HK-2 (cell line): ENCODE results near the gene TEX101.

Experiments
- DNase-seq: peaks from one replicate; pipeline ENCODE4 v3.0.0-alpha.2; 2018; ENCODE audit not compliant: unreplicated experiment

Gene TEX101

DNA sequence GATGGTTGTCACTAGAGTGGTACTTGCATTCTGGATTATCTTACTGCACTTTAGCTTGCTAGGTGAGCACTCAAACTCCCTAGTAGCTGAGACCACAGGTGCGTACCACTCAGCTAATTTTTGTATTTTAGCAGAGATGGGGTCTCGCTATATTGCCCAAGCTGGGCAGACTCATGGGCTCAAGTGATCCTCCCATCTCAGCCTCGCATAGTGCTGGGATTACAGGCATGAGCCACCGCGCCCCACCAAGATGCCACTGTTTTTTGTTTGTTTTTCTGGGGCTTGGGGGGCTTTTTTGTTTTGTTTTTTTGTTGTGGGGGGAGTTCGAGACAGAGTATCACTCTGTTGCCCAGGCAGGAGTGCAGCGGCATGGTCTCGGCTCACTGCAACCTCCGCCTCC is 33.0 kb downstream of the TEX101 start:
- no peak for DNase-seq

DNA sequence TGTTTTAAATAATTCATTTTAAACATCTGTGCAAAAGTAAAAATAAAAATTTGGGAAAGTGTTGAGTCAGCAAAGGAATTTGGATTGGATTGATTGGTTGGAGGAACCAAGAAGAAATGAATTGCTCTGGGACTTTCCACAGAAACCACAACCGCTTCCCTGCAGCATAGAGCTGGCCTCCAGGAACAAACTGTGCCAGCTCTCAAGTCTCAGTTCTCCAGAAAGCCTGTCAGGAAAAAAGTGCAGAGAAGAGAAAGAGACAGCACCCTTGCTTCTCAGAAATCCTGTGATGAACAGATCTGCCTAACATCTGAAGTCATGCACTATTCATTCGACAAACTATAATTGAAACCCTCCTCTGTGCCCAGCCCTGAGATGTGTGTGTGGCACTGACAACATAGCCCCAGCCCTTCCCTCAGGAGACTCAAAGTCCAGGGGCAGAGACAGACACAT is 35.9 kb downstream of the TEX101 start:
- no peak for DNase-seq

DNA sequence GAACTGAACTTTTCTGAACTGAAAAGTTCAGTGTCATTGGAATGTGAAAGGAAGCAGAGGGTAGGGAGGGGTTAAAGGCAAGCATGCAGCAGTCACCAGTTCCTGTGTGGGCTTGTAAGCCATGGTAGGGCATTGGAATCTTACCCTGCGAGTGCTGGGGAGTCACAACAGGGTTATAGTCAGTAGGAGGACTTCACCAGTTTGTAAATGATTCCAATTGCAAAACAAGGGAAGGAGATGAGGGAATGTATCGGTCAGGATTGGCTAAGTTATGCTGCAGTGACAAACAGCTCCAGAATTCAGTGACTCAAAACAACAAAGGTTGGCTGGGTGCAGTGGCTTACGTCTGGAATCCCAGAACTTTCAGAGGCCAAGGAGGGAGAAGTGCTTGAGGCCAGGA is 37.9 kb downstream of the TEX101 start:
- no peak for DNase-seq

DNA sequence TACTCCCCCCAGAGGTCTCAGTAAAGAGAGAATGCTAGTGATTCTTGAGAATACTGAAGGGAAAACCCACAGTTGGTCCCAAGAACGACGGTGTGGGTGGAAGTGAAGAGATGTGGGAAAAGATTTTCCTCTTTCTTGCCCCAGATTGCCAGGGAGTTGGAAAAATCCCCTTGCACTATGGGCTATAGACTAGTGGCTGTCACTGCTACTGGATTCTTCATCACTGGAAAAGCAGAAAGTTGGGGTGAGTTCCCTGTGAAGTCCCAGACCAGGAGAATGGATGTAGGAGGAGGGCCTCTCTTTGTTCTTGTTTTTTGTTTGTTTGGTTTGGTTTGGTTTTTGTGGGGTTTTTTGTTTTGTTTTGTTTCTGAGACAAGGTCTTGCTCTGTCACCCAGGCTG is 39.3 kb downstream of the TEX101 start:
- no peak for DNase-seq

DNA sequence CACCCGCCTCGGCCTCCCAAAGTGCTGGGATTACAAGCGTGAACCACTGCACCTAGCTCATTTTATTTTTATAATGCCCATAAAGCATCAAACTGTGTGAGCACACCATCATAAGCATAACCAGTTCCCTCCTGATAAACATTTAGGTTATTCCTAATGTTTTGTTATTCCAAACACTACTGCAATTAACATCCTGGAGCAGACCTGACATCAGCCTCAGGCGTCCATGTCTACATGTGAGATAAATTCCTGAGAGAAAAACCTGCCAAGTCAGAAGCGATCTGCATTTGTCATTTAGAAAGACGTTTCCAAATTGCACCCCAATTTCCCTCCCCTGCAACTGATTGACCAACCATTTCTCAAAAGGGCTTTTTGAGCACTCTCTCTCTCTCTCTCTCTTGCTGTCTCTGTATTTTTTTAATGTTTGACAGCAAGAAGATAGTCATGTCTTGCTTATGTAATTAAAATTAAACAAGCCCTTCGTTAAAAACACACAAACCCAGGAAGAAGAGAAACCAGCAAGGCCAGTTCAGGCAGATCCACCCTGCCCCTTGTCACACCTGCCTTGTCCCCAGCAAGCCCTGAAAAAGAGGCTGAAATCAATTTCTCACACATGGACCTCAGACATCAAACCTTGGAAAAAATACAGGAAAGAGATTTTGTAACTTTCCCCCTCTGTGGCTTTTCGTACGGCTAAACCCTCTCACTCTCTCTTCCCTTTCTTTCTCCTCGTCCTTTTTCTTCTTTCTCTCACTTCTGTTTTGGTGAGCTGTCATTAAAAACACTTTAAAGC is 40.8 kb downstream of the TEX101 start:
- DNase-seq, result no peak

DNA sequence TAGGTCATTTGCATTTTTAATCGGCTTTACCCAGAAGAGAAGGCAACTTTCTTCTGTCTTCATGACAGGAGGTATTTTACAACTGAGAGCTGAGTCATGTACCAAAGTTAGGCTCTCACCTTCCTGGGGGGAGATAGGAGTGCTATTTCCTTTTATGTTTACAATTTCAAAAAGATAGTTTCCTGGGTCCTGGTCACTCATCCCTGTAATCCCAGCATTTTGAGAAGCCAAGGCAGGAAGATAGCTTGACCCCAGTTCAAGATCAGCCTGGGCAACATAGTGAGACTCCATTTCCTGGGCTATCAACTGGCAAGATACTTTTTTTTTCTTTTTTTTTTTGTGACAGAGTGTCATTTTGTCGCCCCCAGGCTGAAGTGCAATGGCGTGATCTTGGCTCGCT is 43.1 kb downstream of the TEX101 start:
- DNase-seq, result no peak

DNA sequence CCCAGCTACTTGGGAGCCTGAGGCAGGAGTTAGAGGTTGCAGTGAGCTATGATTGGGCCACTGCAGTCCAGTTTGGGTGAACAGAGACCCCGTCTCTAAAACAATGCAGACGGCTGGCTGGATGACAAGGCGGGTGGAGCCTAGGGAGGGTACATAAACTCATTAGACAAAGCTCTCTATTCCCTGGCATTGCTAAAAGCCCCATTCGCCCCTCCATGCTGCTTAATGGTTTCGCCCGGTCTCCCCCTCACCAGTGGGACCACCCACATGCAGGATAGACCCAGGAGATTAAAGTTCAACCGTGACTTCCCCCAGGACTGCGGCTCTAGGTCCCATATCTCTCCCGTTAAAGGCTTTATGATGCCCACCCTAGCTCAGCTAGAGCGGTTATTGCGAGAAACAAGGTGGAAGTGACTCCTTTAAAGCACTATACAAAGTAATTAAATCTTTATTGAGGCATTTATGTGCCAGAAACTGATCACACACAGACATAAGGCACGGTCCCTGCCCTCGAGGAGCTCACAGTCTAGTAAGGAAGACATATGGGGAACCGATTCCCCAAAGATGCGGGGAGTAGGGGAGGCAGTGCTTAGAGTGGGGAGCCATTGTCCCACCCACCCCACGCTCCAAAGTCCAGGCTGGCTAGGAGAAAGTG is 45.8 kb downstream of the TEX101 start:
- DNase-seq, result no peak

DNA sequence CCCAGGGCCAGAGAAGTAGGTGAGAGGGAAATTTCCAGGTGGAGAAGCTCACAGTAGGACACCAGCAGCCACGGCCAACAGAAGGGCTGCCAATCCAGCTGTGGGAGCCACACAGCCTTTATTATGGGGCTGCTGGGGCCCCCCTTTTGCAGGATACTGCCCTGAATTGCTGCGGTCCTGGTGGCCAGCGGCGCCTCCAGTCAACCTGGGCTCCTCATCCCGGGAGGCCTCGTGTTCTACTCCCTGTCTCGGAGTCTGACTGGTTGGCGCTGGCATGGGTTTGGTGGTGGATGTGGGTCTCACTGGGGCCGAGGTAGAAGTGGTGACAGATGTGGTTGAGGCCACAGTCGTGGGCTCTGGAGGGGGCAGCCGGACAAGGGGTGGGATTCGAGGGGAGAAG is 46.6 kb downstream of the TEX101 start:
- no peak for DNase-seq

DNA sequence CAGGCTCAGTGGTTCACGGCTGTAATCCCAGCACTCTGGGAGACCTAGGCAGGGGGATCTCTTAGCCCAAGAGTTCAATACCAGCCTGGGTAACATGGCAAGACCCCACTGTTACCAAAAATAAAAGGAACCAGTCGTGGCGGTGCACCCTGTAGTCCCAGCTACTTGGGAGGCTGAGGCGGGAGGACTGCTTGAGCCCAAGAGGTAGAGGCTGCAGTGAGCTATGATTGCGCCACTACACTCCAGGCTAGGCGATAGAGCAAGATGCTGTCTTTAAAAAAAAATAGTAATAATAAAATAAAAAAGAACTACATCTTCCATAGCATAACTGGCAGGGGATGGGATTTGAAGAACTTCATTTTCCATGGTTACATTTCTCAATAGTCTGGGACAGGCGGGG is 47.7 kb downstream of the TEX101 start:
- no peak for DNase-seq

DNA sequence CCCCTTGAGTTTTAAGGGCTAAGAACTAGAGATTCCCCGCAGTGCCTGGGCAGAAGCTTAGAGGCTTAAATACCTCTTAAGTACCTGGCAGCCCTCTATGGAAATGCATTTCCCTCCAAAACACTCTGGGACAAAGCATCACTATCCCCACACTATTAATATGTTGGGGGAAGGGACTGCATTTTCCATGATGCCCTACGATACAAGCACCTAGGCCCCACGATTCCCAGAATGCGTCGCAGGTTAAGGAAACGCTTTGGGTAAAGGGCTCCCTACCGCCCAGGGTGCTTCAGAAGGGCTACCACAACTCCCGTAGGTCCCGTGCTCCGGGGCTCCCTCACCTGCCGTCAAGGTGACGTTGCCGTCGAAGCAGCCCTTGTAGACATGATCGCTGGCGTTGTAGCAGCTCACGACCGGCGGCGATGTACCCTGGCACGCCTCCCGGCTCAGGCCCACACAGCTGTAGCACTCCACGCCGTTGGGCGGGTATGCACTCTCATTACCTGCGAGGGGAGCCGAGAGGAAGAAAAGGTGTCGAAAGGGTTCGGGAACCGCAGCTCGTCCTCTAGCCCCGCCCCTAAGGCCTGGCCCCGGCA is 48.2 kb downstream of the TEX101 start:
- DNase-seq, result no peak

DNA sequence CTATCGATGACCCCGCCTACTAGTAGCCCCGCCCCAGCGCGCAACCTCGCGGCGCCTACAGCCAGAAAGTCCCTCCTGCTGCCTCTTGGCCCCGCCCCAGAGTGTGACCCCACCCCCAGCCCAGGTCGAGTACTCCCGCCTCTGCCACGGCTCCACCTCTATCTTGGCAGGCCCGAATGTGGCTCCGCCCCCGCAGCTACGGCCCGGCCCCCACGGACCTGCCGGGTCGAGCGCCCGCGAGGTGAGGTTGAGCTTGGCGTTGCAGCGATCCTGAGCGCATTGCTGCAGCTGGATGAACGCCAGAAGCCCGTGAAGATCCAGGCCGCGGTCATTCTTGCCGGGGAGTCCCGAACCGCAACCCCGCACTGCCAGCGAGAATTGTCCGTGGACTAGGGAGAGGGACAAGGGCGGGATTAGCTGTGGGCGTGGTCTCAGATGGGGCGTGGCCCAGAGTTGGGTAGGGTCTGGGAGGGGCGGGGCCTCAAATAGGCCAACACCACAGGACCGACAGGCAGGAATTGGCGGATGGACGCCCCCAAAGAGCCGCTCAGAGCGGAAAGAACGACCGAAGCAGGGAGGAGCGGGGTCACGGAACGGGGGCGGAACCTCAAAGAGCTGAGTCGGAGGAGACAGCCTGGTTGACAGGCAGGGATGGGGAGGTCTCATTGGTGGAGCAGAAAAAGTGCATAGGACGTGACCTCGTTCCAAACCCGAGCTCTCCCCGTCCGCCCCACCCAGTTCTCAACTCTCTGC is 48.9 kb downstream of the TEX101 start:
- peak; percentile 98 for DNase-seq

DNA sequence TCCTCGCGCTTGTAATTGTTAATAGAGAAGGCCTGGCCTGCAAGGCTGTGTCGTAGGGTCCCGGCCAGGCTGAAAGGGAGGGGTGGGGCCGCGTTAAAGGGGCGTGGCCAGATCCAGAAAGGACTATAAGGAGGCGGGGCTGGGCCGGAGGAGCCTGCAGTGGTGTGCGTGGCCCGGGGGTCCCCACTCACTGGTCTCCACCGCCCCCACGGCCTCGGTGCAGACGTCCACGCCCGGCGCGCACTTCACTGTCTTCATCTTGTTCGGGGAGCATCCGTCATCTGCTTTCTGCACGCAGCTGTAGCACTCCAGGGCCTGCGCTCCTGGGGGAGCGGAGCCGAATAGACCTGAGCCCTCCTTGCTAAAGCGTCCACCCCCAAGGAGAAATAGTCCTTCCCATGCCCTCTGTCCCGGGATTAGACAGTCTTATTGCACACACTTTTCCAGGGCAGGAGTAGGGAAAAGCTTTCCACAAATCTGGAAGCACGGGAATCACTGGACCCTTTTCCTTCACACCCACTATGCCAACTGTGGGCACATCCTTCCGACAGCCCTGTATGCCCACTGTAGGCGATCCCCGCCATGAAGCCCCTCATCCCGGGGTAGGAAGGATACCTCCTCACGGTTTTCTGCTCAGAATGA is 49.6 kb downstream of the TEX101 start:
- DNase-seq, result no peak

DNA sequence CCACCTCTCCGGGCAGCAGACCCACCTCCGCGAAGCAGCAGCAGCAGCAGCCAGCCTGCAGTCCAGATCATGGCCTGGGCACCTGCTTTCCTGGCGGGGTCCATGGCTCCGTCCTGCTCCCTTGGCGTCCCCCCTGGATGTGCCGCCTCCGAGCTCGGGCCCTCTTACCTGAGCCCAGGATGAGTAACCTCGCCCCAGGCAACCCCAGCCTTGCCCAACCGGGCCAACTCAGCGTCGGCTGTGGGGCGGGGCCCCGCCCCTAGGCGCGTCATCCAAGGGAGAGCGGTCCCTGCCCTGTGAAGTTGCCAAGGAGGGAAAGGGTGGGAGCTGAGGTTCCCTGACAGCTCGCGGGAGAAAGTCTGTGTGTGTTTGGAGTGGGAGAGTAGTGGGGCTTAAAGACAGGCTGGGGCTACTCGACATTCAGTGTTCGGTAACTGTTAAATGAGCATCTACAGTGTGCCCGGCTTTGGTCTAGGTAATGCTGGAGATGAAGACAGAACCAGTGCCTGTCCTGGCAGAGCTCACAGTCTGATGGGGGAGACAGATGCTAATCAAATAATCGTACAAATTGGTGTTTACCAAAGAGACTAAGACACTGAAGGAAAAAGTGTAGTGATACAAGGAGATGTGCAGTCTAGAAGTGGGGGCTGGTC is 50.9 kb downstream of the TEX101 start, which contains the start of gene LYPD3:
Gene LYPD3, minus strand, starts transcription at position 141 of the 653 bp plus-strand sequence. Its CDS starts 37 bp downstream, at position 104.
- no peak for DNase-seq

DNA sequence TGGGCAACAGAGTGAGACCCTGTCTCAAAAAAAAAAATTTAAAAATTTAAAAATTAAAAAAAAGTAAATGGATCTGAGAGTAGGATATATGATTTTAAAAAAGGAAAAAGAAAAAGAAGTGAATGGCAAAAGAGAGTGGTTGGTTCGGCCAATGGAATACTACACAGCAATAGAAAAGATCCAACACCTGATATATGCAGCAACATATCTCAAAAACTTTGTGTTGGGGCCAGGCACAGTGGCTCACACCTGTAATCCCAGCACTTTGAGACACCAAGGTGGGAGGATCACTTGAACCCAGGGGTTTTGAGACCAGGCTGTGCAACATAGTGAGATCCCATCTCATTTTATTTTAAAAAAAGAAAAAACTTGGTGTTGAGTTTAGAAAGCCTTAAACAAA is 52.1 kb downstream of the TEX101 start:
- no peak for DNase-seq

DNA sequence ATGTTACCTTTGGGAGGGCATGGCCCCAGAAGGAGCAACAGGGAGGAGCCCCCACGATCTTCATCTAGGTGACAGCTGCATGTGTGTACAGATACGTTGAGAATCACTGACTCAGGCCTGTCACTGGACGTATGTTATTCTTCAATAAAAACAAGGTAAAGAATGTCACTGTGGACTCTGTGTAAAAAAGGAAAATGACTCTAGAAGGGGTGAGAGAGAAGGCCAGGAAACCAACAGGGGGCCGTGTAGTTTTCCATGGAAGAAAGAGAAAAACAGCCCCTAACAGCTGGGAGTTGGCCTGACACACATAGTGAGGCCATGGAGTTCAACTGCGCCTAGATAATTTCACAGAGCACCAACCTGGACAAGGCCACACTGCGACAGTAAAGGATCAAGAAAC is 52.6 kb downstream of the TEX101 start:
- no peak for DNase-seq

DNA sequence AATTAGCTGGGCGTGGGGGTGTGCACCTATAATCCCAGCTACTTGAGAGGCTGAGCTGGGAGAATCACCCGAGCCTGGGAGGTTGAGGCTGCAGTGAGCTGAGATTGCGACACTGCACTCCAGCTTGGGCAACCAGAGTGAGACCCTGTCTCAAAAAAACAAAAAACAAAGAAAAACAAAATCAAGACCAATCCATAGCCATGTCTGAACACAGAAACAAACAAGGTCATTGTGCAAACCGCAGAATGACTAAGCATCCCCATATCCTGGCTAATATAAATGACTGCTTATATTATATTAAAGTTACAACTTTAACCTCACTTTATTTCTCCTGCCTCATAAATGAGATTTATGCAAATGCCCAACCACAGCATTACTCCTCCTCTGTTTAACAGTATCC is 53.0 kb downstream of the TEX101 start:
- no peak for DNase-seq
